Psoas muscle (tissue), 8 donors: ENCODE results near the gene CAPS. TPM values are rescaled to one million over a fixed set of nuclear protein-coding genes. Genes with fewer than 3 reads are reported as not detected.
A peak's percentile ranks its signal among the peaks of the same experiment; 100 is the strongest.
"Not testable (repeated sequence)": the region's sequence is repeated elsewhere in the genome, so short reads cannot be mapped to it uniquely, and the experiment has no call there.

Experiments
- ATAC-seq, 4 donors: fragments of 200-7000 bp; cut with Tn5 transposase; one replicate each; pipeline ENCODE4 v1.9.1; 2020; ENCODE audit warnings: moderate library complexity in 3 of 4, mild to moderate bottlenecking in 2 of 4
- DNase-seq, 2 donors: peaks; one replicate each; pipeline ENCODE4 v3.0.0-alpha.2; 2020
- H3K27ac ChIP-seq: fragments of 200-600 bp; one replicate; pipeline ENCODE4 v1.8.0; 2022
- H3K27me3 ChIP-seq, 3 donors: fragments of 200-600 bp in 1 of 3; one replicate each; pipeline versions ENCODE4 v1.6.1 to v1.8.0; 2013 to 2022; ENCODE audit warnings: low read length in 2 of 3, mild to moderate bottlenecking in 2 of 3, moderate library complexity in 1 of 3; ENCODE audit not compliant: insufficient read depth in 3 of 3
- H3K36me3 ChIP-seq, 2 donors: fragments of 200-600 bp in 1 of 2; one replicate each; pipeline versions ENCODE4 v1.6.1 to v1.8.0; 2013 to 2022; ENCODE audit warnings: low read depth in 1 of 2, mild to moderate bottlenecking in 1 of 2, moderate library complexity in 1 of 2; ENCODE audit not compliant: insufficient read depth in 1 of 2
- H3K4me1 ChIP-seq: fragments of 200-600 bp; one replicate; pipeline ENCODE4 v1.8.0; 2022
- H3K4me3 ChIP-seq: fragments of 200-600 bp; one replicate; pipeline ENCODE4 v1.8.0; 2022; ENCODE audit warnings: mild to moderate bottlenecking
- H3K9me3 ChIP-seq: fragments of 200-600 bp; one replicate; pipeline ENCODE4 v1.8.0; 2022
- WGBS, 3 donors: extraction: QIAGEN DNeasy Blood & Tissue Kit; methylation state at CpG; one replicate each; pipeline versions ENCODE4 v1.1.6 to v1.1.7; 2013; 5-methylcytosine and 5-hydroxymethylcytosine counted together
- intact Hi-C, 2 donors: fragments of 100-400 bp; cut with DNase I; formaldehyde crosslinking; loops; one replicate each; pipeline versions ENCODE4 v1.11.0 to v1.14.2; 2022
- polyA plus RNA-seq, 3 donors: library from polyadenylated mRNA; stranded (reverse); fragments of 200-250 nt; gene quantifications; one replicate each; pipeline ENCODE4 v1.2.3, GENCODE V29; 2013
- total RNA-seq, 4 donors: library from RNA; stranded (reverse); fragmentation: NEBNext Ultra II Directional in 2 of 4; extraction: Animal tissue kit (Norgen Biotek cat#: 25700) in 2 of 4; gene quantifications; one replicate each; pipeline versions ENCODE4 v1.2.1 to v1.2.4, GENCODE V29; 2021 to 2023
- TF ChIP-seq, protein P1 (sequence below): fragments of 200-600 bp; IDR thresholded peaks from one replicate; pipeline ENCODE4 v1.8.0; 2022; ENCODE audit warnings: antibody characterized with exemption
- donor health status: healthy with polysubstance abuse.
- donor health status: DM: no; HTN: no; CAD: no; lungs with moderate emphysema.
- donor health status: Bipolar disorder and iron deficiency.
- donor health status: healthy.
- donor health status: DM: yes; HTN: yes; CAD: no.
- donor health status: DM: no; HTN: no; CAD: no.
- donor health status: DM: no; HTN: no; CAD: no.
- donor health status: DM: yes; HTN: yes; CAD: no.

Gene CAPS
- total and polyA plus RNA-seq, 7 donors: 1.2 to 2.9 (median 1.5) TPM

DNA sequence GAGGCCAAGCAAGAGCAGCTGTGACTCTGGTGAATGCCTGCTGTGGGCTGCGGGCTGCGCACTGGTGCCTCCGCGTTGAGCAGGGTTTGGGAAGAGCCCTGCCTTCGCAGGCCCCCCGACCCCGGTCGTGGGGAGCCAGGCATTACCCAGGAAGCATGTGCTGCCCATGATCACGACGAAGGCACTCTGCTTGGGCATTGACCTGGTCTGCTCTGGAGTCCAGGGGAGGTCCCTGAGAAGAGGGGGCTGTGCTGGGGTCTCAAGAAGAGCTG lies 44.7 kb downstream of the CAPS start:
- ATAC-seq (no peak), DNase-seq (no peak)
- TF ChIP-seq, protein P1, sequence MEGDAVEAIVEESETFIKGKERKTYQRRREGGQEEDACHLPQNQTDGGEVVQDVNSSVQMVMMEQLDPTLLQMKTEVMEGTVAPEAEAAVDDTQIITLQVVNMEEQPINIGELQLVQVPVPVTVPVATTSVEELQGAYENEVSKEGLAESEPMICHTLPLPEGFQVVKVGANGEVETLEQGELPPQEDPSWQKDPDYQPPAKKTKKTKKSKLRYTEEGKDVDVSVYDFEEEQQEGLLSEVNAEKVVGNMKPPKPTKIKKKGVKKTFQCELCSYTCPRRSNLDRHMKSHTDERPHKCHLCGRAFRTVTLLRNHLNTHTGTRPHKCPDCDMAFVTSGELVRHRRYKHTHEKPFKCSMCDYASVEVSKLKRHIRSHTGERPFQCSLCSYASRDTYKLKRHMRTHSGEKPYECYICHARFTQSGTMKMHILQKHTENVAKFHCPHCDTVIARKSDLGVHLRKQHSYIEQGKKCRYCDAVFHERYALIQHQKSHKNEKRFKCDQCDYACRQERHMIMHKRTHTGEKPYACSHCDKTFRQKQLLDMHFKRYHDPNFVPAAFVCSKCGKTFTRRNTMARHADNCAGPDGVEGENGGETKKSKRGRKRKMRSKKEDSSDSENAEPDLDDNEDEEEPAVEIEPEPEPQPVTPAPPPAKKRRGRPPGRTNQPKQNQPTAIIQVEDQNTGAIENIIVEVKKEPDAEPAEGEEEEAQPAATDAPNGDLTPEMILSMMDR: no peak
- no peak overlapping the region for H3K27ac ChIP-seq
- no peak overlapping the region for H3K4me3 ChIP-seq
- intact Hi-C loops: no loop called here
- no peaks in the 10 kb centered on the region for H3K9me3 ChIP-seq
- H3K27me3 ChIP-seq: no peaks in the 10 kb centered on the region
- peaks cover 0 to 4% of the 10 kb centered on the region in 2 donors for H3K36me3 ChIP-seq
- 90 to 92% (median 91%) methylated on average over 10 of the region's 10 CpGs for WGBS, 3 donors
- H3K4me1 ChIP-seq: peaks cover 57% of the 10 kb centered on the region

DNA sequence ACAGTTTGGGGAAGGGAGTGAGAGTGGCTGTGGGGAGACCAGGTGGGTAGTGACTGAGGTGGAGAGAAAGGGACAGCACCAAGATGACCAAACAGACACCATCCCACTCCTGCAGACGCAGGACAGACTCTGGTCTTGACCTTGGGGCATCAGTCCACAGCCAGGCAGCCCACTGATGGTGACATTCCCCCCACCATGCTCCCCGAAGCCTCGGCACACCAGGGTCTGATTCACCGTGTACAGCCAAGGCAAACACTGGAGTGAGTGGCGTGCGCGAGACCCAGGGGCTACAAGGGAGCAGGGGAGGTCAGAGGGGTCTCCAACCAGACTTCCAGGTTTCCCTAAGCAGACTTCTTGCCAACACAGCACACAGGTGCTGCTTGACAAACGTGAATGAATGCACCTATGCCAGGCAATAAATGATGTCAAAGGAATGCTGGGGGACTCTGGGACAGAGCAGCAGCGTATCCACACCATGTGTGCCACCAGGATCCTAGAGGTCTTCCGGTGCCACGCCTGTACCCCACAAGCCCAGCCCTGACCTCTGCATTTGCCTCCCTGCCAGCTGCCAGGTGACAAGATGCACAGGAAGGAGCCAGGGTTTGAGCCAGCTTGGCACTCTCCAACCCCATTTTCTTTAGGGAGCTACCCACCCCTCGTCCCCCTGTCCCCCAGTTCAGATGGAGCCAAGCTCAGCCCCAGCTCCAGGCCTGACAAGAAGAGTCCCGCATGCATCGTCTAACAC lies 45.4 kb downstream of the CAPS start:
- peaks cover 50% of the 10 kb centered on the region for H3K4me1 ChIP-seq
- ATAC-seq (no peak), DNase-seq (no peak)
- H3K27me3 ChIP-seq: no peaks in the 10 kb centered on the region
- H3K36me3 ChIP-seq: peaks cover 0 to 4% of the 10 kb centered on the region in 2 donors
- H3K9me3 ChIP-seq: no peaks in the 10 kb centered on the region
- no peak overlapping the region for H3K27ac ChIP-seq
- 74 to 77% (median 76%) methylated on average over 14 of the region's 14 CpGs for WGBS, 3 donors
- intact Hi-C loops: no loop called here
- TF ChIP-seq, protein P1: no peak
- no peak overlapping the region for H3K4me3 ChIP-seq

DNA sequence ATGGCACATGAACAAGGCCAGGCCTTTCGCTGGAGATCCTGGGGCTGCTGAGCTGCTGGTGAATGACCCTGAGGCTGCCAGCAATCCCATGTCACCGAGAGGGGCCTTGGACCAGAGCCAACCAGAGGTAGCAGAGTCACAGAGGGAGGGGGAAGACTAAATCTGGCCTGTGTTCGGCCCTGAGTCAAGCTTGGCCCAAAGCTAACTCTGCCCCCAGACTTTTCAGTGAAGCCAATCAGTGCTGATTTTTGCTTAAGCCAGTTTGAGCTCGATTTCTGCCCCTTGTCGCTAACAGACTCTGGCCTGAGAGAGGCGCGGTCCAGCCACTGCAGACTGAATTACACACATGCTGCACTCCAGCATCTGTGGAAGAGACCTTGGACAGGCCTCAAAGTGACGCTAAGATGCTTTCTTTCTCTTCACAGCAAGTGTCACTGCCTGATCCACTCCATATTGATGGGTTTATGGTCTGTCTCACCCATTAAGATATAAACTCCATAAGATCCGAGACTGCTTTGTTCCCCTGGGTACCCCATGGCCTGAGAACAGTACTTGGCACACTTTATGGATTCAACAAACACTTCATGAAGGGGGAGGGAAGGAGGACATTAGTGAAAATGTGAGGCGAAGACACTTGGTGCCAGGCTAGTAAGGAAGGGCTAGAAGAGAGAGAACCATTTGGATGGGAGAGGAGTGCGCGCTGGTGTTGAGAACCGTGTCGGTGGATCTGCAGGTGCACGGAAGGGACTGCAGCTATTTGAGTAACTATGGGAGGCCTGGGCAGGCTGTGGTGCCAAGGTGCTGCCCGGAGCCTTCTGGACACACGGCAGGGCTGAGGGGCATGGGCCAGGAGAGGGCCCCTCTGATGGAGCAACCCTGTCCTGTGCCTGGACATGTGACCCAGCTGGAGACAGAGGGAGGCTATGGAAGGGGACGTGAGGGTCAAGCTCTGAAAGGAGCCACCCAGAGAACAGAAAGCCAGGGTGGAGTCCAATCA lies 46.2 kb downstream of the CAPS start:
- Histone ChIP-seq H3K4me3 (no peak overlapping the region), H3K9me3 (no peaks in the 10 kb centered on the region), H3K27ac (no peak overlapping the region), H3K27me3 (no peaks in the 10 kb centered on the region), H3K4me1 (peaks cover 43% of the 10 kb centered on the region), H3K36me3 (peaks cover 0 to 5% of the 10 kb centered on the region in 2 donors)
- intact Hi-C loops: no loop called here
- 44 to 59% (median 49%) methylated on average over 18 of the region's 18 CpGs for WGBS, 3 donors
- DNase-seq (peak in 1 of 2 donors; percentile 45), ATAC-seq (peak in 2 of 4 donors; percentile 16 to 22)
- TF ChIP-seq, protein P1: no peak

DNA sequence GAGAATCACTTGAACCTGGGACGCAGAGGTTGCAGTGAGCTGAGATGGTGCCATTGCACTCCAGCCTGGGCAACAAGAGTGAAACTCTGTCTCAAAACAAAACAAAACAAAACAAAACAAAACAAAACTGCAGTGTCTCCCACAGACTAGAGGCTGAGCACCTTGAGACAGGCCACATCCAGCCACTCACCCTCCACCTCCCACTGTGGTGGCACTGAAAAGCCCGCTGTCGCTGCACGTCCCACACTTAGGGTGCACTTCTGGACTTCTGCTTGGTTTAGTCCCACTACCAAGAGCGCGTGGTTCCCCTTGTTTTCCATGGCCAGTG lies 47.6 kb downstream of the CAPS start:
- DNase-seq, H3K4me3 ChIP-seq, H3K27me3 ChIP-seq, H3K9me3 ChIP-seq, ATAC-seq, intact Hi-C loops: not testable (repeated sequence)
- peaks cover 0 to 11% of the 10 kb centered on the region in 2 donors for H3K36me3 ChIP-seq
- H3K4me1 ChIP-seq: peaks cover 54% of the 10 kb centered on the region
- 79 to 86% (median 81%) methylated on average over 5 to 6 of the region's 6 CpGs for WGBS, 3 donors
- H3K27ac ChIP-seq: peak overlapping the region; percentile 39
